K562 (cell line): ENCODE results near the gene TXNL1.

ENCODE experiments used
- BRF2 ChIP-seq: IDR thresholded peaks from 3 replicates; pipeline ENCODE4 v1.6.1; 2011; ENCODE audit warnings: borderline replicate concordance, mild to moderate bottlenecking; ENCODE audit not compliant: insufficient read length, insufficient read depth
- SIRT6 ChIP-seq: IDR thresholded peaks from one replicate; pipeline ENCODE4 v1.6.1; 2012; ENCODE audit warnings: low read depth, mild to moderate bottlenecking, control low read depth, inconsistent platforms, low read length, moderate library complexity
- TF ChIP-seq, protein P1 (sequence below): fragments of 200-800 bp; sonication (Bioruptor generic); IDR thresholded peaks from 2 replicates; pipeline ENCODE4 v1.6.1; 2017; ENCODE audit warnings: missing genetic modification characterization, missing compliant biosample characterization

DNA sequence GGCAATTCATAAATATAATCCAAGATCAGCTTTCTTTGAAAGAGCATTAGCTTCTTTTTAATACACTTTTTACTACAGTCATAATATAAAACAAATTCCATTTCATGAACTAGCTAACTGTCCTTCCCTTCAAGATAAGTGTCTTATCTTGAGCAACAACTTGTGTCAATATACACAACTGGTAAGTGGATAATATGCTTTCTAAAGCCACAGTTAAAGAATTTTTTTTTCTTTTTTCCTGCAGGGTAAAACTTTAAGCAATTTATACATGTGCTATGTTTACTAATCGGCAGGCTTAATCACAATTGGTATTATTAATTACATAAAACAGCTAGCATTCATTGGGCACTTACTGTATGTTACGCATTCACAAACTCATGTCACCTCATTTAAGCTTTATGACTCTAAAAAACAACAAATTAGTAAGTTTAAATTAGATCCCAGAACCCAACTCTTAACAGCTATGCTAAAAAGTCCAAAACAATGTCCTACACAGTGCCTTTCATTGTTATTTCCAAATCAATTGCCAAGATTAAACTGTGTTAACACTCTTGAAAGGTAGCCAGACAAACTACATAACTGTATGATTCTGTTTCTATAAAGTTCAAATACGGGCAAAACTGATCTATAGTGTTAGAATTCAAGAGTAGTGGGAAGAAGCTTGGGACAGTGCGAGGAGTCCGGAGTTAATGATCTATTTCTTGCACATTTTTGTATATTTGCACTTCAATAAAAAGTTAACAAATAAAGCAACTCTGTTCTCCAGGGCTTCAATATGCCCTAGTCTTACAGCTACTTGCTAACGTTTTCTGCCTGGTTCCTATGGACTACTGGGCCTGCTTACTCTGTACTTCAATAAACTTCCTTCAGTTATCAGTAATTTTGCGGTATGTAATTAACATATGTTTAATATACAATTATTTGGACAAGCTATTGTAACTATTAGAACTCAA is 6.0 kb downstream of the TXNL1 start:
- TF ChIP-seq SIRT6: no peak
- TF ChIP-seq, protein P1, sequence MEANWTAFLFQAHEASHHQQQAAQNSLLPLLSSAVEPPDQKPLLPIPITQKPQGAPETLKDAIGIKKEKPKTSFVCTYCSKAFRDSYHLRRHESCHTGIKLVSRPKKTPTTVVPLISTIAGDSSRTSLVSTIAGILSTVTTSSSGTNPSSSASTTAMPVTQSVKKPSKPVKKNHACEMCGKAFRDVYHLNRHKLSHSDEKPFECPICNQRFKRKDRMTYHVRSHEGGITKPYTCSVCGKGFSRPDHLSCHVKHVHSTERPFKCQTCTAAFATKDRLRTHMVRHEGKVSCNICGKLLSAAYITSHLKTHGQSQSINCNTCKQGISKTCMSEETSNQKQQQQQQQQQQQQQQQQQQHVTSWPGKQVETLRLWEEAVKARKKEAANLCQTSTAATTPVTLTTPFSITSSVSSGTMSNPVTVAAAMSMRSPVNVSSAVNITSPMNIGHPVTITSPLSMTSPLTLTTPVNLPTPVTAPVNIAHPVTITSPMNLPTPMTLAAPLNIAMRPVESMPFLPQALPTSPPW (CRISPR knock-in tag): no peak
- no peak for TF ChIP-seq BRF2
